Keratinocyte (primary cell): ENCODE results near the gene SOX15.

ENCODE experiments used
- EZH2 ChIP-seq: IDR thresholded peaks from one replicate; pipeline ENCODE4 v1.6.1; 2012; ENCODE audit warnings: inconsistent platforms, mild to moderate bottlenecking, low read length, moderate library complexity
- TF ChIP-seq, protein P1 (sequence below), 3 experiments: IDR thresholded peaks in 1 of 3; conservative IDR thresholded peaks in 1 of 3; optimal IDR thresholded peaks in 1 of 3; 2 replicates in 2 of 3; 3 replicates in 1 of 3; pipeline versions ENCODE3 to v1.5.1; 2011; ENCODE audit warnings: low read length in 3 of 3, mild to moderate bottlenecking in 3 of 3, moderate library complexity in 2 of 3, control low read depth in 1 of 3, inconsistent platforms in 1 of 3; ENCODE audit not compliant: insufficient read depth in 2 of 3; ENCODE audit errors: extremely low read depth in 1 of 3

DNA sequence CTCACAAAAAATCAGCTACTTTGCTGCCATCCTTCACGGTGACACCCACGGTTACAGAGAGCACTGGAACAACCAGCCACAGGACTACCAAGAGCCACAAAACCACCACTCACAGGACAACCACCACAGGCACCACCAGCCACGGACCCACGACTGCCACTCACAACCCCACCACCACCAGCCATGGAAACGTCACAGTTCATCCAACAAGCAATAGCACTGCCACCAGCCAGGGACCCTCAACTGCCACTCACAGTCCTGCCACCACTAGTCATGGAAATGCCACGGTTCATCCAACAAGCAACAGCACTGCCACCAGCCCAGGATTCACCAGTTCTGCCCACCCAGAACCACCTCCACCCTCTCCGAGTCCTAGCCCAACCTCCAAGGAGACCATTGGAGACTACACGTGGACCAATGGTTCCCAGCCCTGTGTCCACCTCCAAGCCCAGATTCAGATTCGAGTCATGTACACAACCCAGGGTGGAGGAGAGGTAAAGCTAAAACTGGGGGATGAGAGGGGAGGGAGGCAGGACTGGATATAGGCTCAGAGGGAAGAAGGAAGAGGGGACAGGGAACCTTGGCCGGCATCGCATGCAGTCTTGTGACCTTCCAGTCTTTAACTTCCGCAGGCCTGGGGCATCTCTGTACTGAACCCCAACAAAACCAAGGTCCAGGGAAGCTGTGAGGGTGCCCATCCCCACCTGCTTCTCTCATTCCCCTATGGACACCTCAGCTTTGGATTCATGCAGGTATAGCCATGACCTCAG, 9.9 kb downstream of the SOX15 start:
- TF ChIP-seq, protein P1, sequence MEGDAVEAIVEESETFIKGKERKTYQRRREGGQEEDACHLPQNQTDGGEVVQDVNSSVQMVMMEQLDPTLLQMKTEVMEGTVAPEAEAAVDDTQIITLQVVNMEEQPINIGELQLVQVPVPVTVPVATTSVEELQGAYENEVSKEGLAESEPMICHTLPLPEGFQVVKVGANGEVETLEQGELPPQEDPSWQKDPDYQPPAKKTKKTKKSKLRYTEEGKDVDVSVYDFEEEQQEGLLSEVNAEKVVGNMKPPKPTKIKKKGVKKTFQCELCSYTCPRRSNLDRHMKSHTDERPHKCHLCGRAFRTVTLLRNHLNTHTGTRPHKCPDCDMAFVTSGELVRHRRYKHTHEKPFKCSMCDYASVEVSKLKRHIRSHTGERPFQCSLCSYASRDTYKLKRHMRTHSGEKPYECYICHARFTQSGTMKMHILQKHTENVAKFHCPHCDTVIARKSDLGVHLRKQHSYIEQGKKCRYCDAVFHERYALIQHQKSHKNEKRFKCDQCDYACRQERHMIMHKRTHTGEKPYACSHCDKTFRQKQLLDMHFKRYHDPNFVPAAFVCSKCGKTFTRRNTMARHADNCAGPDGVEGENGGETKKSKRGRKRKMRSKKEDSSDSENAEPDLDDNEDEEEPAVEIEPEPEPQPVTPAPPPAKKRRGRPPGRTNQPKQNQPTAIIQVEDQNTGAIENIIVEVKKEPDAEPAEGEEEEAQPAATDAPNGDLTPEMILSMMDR (optimal IDR thresholded peaks at IDR 0.05 in 1 of 3, IDR thresholded peaks at IDR 0.05 in 1 of 3, conservative IDR thresholded peaks at IDR 0.05 in 1 of 3; ENCODE audit: extremely low read depth in 1 of 3, insufficient read depth in 2 of 3, low read length in 3 of 3) = no peak
- TF ChIP-seq EZH2 = no peak
